SU-DHL-6 (cell line): ENCODE results near the gene RFK.

Source experiments
- EZH2phosphoT487 ChIP-seq: fragments of 200-600 bp; sonication (generic), shearing (Covaris generic); conservative IDR thresholded peaks from 2 replicates; pipeline ENCODE4 v1.6.1; 2018; ENCODE audit warnings: mild to moderate bottlenecking, antibody characterized with exemption, low read length, moderate library complexity, mixed read lengths
- TF ChIP-seq, protein P1 (sequence below): fragments of 200-600 bp; sonication (generic); IDR thresholded peaks from one replicate; pipeline ENCODE4 v1.5.1; 2017; ENCODE audit warnings: antibody characterized with exemption, mild to moderate bottlenecking, low read length, moderate library complexity; ENCODE audit not compliant: insufficient read depth, poor library complexity, severe bottlenecking

GRCh38 chr9:76370396-76371023 lies 23.7 kb downstream of the RFK start:
- TF ChIP-seq, protein P1, sequence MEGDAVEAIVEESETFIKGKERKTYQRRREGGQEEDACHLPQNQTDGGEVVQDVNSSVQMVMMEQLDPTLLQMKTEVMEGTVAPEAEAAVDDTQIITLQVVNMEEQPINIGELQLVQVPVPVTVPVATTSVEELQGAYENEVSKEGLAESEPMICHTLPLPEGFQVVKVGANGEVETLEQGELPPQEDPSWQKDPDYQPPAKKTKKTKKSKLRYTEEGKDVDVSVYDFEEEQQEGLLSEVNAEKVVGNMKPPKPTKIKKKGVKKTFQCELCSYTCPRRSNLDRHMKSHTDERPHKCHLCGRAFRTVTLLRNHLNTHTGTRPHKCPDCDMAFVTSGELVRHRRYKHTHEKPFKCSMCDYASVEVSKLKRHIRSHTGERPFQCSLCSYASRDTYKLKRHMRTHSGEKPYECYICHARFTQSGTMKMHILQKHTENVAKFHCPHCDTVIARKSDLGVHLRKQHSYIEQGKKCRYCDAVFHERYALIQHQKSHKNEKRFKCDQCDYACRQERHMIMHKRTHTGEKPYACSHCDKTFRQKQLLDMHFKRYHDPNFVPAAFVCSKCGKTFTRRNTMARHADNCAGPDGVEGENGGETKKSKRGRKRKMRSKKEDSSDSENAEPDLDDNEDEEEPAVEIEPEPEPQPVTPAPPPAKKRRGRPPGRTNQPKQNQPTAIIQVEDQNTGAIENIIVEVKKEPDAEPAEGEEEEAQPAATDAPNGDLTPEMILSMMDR, result no peak
- no peak for TF ChIP-seq EZH2phosphoT487
